Stimulated activated naive B cell treated with anti-CD40 and anti-IgM and Interleukin-4, amounts not matched to agents 10 μg/mL and 1 μg/mL and 100 μg/mL, for 72 hours (primary cell): ENCODE results near the gene BCAR3.

Experiments used
- ATAC-seq, 2 donors: fragments of 150-1000 bp; cut with Tn5 transposase; replicated peaks; 2 replicates each; pipeline ENCODE4 v1.10.0; 2021; ENCODE audit warnings: moderate library complexity in 1 of 2
- DNase-seq: peaks from one replicate; pipeline ENCODE4 v3.0.0; 2021
- H3K27ac Mint-ChIP-seq: one replicate; pipeline ENCODE4 v1.8.0; 2022; ENCODE audit warnings: mild to moderate bottlenecking, mixed read lengths
- H3K27me3 Mint-ChIP-seq, 2 donors: one replicate each; pipeline ENCODE4 v1.8.0; 2022; ENCODE audit warnings: mixed read lengths in 2 of 2
- H3K36me3 Mint-ChIP-seq, 2 donors: one replicate each; pipeline ENCODE4 v1.8.0; 2022; ENCODE audit warnings: mixed read lengths in 2 of 2, mild to moderate bottlenecking in 1 of 2
- H3K4me1 Mint-ChIP-seq, 2 donors: one replicate each; pipeline ENCODE4 v1.8.0; 2022; ENCODE audit warnings: mixed read lengths in 2 of 2, mild to moderate bottlenecking in 1 of 2
- H3K4me3 Mint-ChIP-seq, 2 donors: one replicate each; pipeline ENCODE4 v1.8.0; 2022; ENCODE audit warnings: mild to moderate bottlenecking in 2 of 2, mixed read lengths in 2 of 2, moderate library complexity in 1 of 2
- H3K9me3 Mint-ChIP-seq, 2 donors: one replicate each; pipeline ENCODE4 v1.8.0; 2022; ENCODE audit warnings: mixed read lengths in 2 of 2, mild to moderate bottlenecking in 1 of 2

The BCAR3 gene

GRCh38 chr1:93689521-93690223 is 8.0 kb upstream of the BCAR3 start:
- ATAC-seq = no peak
- H3K27ac Mint-ChIP-seq = peak overlapping the region; percentile 68
- H3K36me3 Mint-ChIP-seq = no peaks in the 10 kb centered on the region
- no peak for DNase-seq
- peaks cover 32 to 34% of the 10 kb centered on the region in 2 donors for H3K4me1 Mint-ChIP-seq
- H3K27me3 Mint-ChIP-seq = no peaks in the 10 kb centered on the region
- no peak overlapping the region for H3K4me3 Mint-ChIP-seq
- no peaks in the 10 kb centered on the region for H3K9me3 Mint-ChIP-seq

- H3K4me1 Mint-ChIP-seq = peaks cover 24 to 43% of the 10 kb centered on the region in 2 donors
- H3K36me3 Mint-ChIP-seq = no peaks in the 10 kb centered on the region
- no peak for ATAC-seq
- DNase-seq = no peak
- no peak overlapping the region for H3K27ac Mint-ChIP-seq
- H3K9me3 Mint-ChIP-seq = no peaks in the 10 kb centered on the region
- H3K4me3 Mint-ChIP-seq = no peak overlapping the region
- no peaks in the 10 kb centered on the region for H3K27me3 Mint-ChIP-seq
Observed at GRCh38 chr1:93687542-93687941, 5.9 kb upstream of the BCAR3 start.

- Mint-ChIP-seq H3K4me1 (peaks cover 22 to 50% of the 10 kb centered on the region in 2 donors), H3K27ac (no peak overlapping the region), H3K27me3 (no peaks in the 10 kb centered on the region), H3K9me3 (no peaks in the 10 kb centered on the region), H3K36me3 (no peaks in the 10 kb centered on the region), H3K4me3 (no peak overlapping the region)
- ATAC-seq = no peak
- DNase-seq = no peak
Observed at GRCh38 chr1:93686504-93687250, 5.0 kb upstream of the BCAR3 start.

GRCh38 chr1:93685918-93686317 is 4.3 kb upstream of the BCAR3 start:
- no peaks in the 10 kb centered on the region for H3K9me3 Mint-ChIP-seq
- peaks cover under 1% of the 10 kb centered on the region in 2 donors for H3K36me3 Mint-ChIP-seq
- H3K27ac Mint-ChIP-seq = no peak overlapping the region
- H3K4me3 Mint-ChIP-seq = peak overlapping the region in 1 of 2 donors; percentile 44
- DNase-seq = no peak
- H3K27me3 Mint-ChIP-seq = no peaks in the 10 kb centered on the region
- peak; percentile 26 to 30 for ATAC-seq
- peaks cover 21 to 50% of the 10 kb centered on the region in 2 donors for H3K4me1 Mint-ChIP-seq

- Mint-ChIP-seq H3K9me3 (no peaks in the 10 kb centered on the region), H3K27me3 (no peaks in the 10 kb centered on the region), H3K36me3 (peaks cover 11 to 20% of the 10 kb centered on the region in 2 donors), H3K4me1 (peaks cover 22 to 58% of the 10 kb centered on the region in 2 donors), H3K27ac (no peak overlapping the region), H3K4me3 (no peak overlapping the region)
- ATAC-seq = no peak
- DNase-seq = no peak
Observed at GRCh38 chr1:93683234-93683633, 1.6 kb upstream of the BCAR3 start.

- Mint-ChIP-seq H3K4me3 (peak overlapping the region; percentile 87 to 96), H3K36me3 (peaks cover 19 to 28% of the 10 kb centered on the region in 2 donors), H3K4me1 (peaks cover 29 to 65% of the 10 kb centered on the region in 2 donors), H3K9me3 (no peaks in the 10 kb centered on the region), H3K27me3 (no peaks in the 10 kb centered on the region), H3K27ac (peak overlapping the region; percentile 90)
- DNase-seq (no peak), ATAC-seq (no peak)
Observed at GRCh38 chr1:93681989-93682412, 364 bp upstream of the BCAR3 start.

GRCh38 chr1:93680420-93681100 is 1.1 kb downstream of the BCAR3 start:
- DNase-seq = peak; percentile 70
- ATAC-seq = peak; percentile 79 to 80
- H3K27me3 Mint-ChIP-seq = no peaks in the 10 kb centered on the region
- H3K27ac Mint-ChIP-seq = peak overlapping the region; percentile 90
- peak overlapping the region; percentile 95 to 96 for H3K4me3 Mint-ChIP-seq
- H3K36me3 Mint-ChIP-seq = peaks cover 30 to 41% of the 10 kb centered on the region in 2 donors
- peaks cover 37 to 65% of the 10 kb centered on the region in 2 donors for H3K4me1 Mint-ChIP-seq
- no peaks in the 10 kb centered on the region for H3K9me3 Mint-ChIP-seq

- DNase-seq (no peak), ATAC-seq (no peak)
- Mint-ChIP-seq H3K4me3 (peak overlapping the region; percentile 95 to 96), H3K36me3 (peaks cover 33 to 45% of the 10 kb centered on the region in 2 donors), H3K9me3 (no peaks in the 10 kb centered on the region), H3K4me1 (peaks cover 37 to 64% of the 10 kb centered on the region in 2 donors), H3K27ac (no peak overlapping the region), H3K27me3 (no peaks in the 10 kb centered on the region)
Observed at GRCh38 chr1:93680076-93680419, 1.6 kb downstream of the BCAR3 start.

- Mint-ChIP-seq H3K36me3 (peaks cover 38 to 50% of the 10 kb centered on the region in 2 donors), H3K4me1 (peaks cover 39 to 60% of the 10 kb centered on the region in 2 donors), H3K27me3 (no peaks in the 10 kb centered on the region), H3K27ac (no peak overlapping the region), H3K4me3 (peak overlapping the region; percentile 95 to 96), H3K9me3 (no peaks in the 10 kb centered on the region)
- no peak for ATAC-seq
- no peak for DNase-seq
Observed at GRCh38 chr1:93679546-93679945, 2.1 kb downstream of the BCAR3 start.

GRCh38 chr1:93678946-93679480 is 2.6 kb downstream of the BCAR3 start:
- peaks cover 42 to 52% of the 10 kb centered on the region in 2 donors for H3K36me3 Mint-ChIP-seq
- DNase-seq (no peak), ATAC-seq (no peak)
- peak overlapping the region; percentile 95 to 96 for H3K4me3 Mint-ChIP-seq
- no peaks in the 10 kb centered on the region for H3K27me3 Mint-ChIP-seq
- no peaks in the 10 kb centered on the region for H3K9me3 Mint-ChIP-seq
- peaks cover 40 to 54% of the 10 kb centered on the region in 2 donors for H3K4me1 Mint-ChIP-seq
- no peak overlapping the region for H3K27ac Mint-ChIP-seq

GRCh38 chr1:93678491-93678890 is 3.1 kb downstream of the BCAR3 start:
- H3K27me3 Mint-ChIP-seq = no peaks in the 10 kb centered on the region

GRCh38 chr1:93677729-93678128 is 3.9 kb downstream of the BCAR3 start:
- H3K9me3 Mint-ChIP-seq = no peaks in the 10 kb centered on the region
- H3K4me1 Mint-ChIP-seq = peaks cover 46 to 62% of the 10 kb centered on the region in 2 donors

More at GRCh38 chr1:93678491-93678890, 3.1 kb downstream of the BCAR3 start:
- H3K4me1 Mint-ChIP-seq = peaks cover 41 to 55% of the 10 kb centered on the region in 2 donors
- no peak for ATAC-seq
- DNase-seq = no peak
- H3K9me3 Mint-ChIP-seq = no peaks in the 10 kb centered on the region
- H3K4me3 Mint-ChIP-seq = no peak overlapping the region
- peaks cover 47 to 58% of the 10 kb centered on the region in 2 donors for H3K36me3 Mint-ChIP-seq
- H3K27ac Mint-ChIP-seq = no peak overlapping the region

GRCh38 chr1:93676427-93676826 is 5.2 kb downstream of the BCAR3 start:
- Mint-ChIP-seq H3K27ac (no peak overlapping the region), H3K27me3 (no peaks in the 10 kb centered on the region), H3K4me3 (no peak overlapping the region), H3K36me3 (peaks cover 56 to 72% of the 10 kb centered on the region in 2 donors), H3K4me1 (peaks cover 45 to 64% of the 10 kb centered on the region in 2 donors), H3K9me3 (no peaks in the 10 kb centered on the region)
- DNase-seq = no peak
- ATAC-seq = no peak

More at GRCh38 chr1:93677729-93678128, 3.9 kb downstream of the BCAR3 start:
- no peak for DNase-seq
- no peak overlapping the region for H3K4me3 Mint-ChIP-seq
- H3K36me3 Mint-ChIP-seq = peaks cover 53 to 65% of the 10 kb centered on the region in 2 donors
- no peak overlapping the region for H3K27ac Mint-ChIP-seq
- no peak for ATAC-seq
- H3K27me3 Mint-ChIP-seq = no peaks in the 10 kb centered on the region

GRCh38 chr1:93675931-93676330 is 5.7 kb downstream of the BCAR3 start:
- DNase-seq (no peak), ATAC-seq (no peak)
- H3K4me1 Mint-ChIP-seq = peaks cover 45 to 64% of the 10 kb centered on the region in 2 donors
- H3K27me3 Mint-ChIP-seq = no peaks in the 10 kb centered on the region
- no peaks in the 10 kb centered on the region for H3K9me3 Mint-ChIP-seq
- peak overlapping the region in 1 of 2 donors; percentile 2 for H3K4me3 Mint-ChIP-seq
- no peak overlapping the region for H3K27ac Mint-ChIP-seq
- peaks cover 60 to 75% of the 10 kb centered on the region in 2 donors for H3K36me3 Mint-ChIP-seq
